PC-3 (cell line): ENCODE results near the gene CLMN.

Experiments used
- EZH2 ChIP-seq: fragments of 300-600 bp; sonication (generic); IDR thresholded peaks from one replicate; pipeline ENCODE4 v1.6.1; 2017; ENCODE audit warnings: antibody characterized with exemption, mild to moderate bottlenecking, low read length; ENCODE audit not compliant: unreplicated experiment
- TF ChIP-seq, protein P1 (sequence below): fragments of 300-600 bp; sonication (generic); conservative IDR thresholded peaks from 2 replicates; pipeline ENCODE4 v1.5.1; 2017; ENCODE audit warnings: antibody characterized with exemption, low read depth, mild to moderate bottlenecking, low read length

DNA sequence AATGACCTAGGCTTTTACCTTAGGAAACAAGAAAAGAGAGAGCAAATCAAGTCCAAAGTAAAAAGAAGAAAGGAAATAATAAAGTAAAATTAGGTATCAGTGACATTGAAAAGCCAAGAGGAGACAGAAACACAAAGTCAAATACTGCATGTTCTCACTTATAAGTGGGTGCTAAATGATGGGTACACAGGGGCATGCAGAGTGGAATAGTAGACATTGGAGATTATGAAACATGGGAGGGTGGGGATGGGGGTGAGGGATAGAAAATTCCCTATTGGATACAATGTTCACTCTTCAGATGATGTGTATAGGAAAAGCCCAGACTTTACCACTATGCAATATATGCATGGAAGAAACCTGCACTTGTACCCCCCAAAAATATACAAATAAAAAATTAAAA, 35.1 kb upstream of the CLMN start:
- TF ChIP-seq, protein P1, sequence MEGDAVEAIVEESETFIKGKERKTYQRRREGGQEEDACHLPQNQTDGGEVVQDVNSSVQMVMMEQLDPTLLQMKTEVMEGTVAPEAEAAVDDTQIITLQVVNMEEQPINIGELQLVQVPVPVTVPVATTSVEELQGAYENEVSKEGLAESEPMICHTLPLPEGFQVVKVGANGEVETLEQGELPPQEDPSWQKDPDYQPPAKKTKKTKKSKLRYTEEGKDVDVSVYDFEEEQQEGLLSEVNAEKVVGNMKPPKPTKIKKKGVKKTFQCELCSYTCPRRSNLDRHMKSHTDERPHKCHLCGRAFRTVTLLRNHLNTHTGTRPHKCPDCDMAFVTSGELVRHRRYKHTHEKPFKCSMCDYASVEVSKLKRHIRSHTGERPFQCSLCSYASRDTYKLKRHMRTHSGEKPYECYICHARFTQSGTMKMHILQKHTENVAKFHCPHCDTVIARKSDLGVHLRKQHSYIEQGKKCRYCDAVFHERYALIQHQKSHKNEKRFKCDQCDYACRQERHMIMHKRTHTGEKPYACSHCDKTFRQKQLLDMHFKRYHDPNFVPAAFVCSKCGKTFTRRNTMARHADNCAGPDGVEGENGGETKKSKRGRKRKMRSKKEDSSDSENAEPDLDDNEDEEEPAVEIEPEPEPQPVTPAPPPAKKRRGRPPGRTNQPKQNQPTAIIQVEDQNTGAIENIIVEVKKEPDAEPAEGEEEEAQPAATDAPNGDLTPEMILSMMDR, result no peak
- no peak for TF ChIP-seq EZH2
